DMS153 (cell line): ENCODE data around the gene LZIC.

Experiments
- DNase-seq: peaks from one replicate; lab custom pipeline; 2025; lab: John Stamatoyannopoulos, UW

Gene LZIC

GRCh38 chr1:9886092-9886742 is 57.0 kb downstream of the LZIC start:
- DNase-seq, result no peak

DNA sequence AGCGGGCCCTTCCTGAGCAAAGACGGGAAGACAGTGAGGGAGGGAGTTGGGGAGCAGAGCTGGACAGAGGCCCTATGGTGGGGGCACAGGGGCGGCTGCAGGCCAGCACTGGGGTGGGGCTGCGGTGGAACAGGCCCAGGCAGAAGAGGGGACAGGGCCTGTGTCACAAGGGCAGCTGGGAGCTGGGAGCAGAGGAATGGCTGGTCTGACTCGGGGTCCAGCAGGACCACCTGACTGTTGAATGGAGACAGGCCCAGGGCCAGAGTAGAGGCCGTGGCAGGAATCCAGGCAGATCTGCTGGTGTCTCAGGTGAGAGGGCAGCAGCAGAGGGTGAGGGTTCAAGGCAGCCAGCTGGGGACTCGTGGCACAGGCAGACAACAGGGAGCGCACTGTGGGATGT is 58.4 kb downstream of the LZIC start:
- no peak for DNase-seq

- DNase-seq, result no peak
These were observed 59.4 kb downstream of the LZIC start for GRCh38 chr1:9883585-9884449.

DNA sequence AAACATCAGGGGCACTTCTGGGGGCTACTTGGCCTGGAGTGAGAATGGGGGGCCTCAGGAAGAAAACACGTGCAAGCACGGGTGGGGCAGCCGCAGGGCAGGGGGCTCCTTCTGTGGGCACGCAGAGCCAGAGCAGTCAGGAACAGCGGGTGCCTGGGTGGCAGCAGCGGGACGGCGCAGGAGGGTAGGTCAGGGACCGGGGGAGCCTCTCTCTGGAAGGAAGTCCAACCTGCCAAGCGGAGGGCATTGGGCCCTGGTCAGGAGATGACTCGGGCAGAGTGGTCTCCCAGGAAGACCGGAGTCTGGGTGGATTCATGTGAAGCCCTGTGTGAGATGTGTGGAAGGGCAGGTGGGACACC is 60.3 kb downstream of the LZIC start:
- DNase-seq, result no peak

- no peak for DNase-seq
These were observed 60.8 kb downstream of the LZIC start for GRCh38 chr1:9882296-9882944.

- no peak for DNase-seq
These were observed 61.3 kb downstream of the LZIC start for GRCh38 chr1:9881838-9882249.
